H1 (cell line): Measurements from ENCODE around the gene LRRIQ4. TPM values are rescaled to one million over a fixed set of nuclear protein-coding genes. Genes with fewer than 3 reads are reported as not detected.

Source experiments
- CTCF ChIA-PET: fragments of 300-600 bp; sonication (Branson Sonifier 250); formaldehyde crosslinking; loops from one replicate; lab custom pipeline; 2021; ENCODE audit not compliant: partially characterized antibody; lab: Charles Lee
- POLR2A ChIA-PET: fragments of 300-600 bp; sonication (Branson Sonifier 250); formaldehyde crosslinking; loops from one replicate; lab custom pipeline; 2021; ENCODE audit warnings: inconsistent platforms; ENCODE audit not compliant: partially characterized antibody; lab: Charles Lee
- DNase-seq, 2 experiments: peaks; one replicate each; pipeline versions ENCODE4 v3.0.0 to v3.0.0-alpha.2; 2010 to 2022; ENCODE audit warnings: low spot score in 2 of 2, low read depth in 1 of 2, mixed read lengths in 1 of 2
- FAIRE-seq: peaks from 2 replicates; lab custom pipeline; 2011; peaks lifted over from hg19 to GRCh38; lab: Jason Lieb, UNC
- H2AFZ ChIP-seq: 2 replicates; pipeline ENCODE4 v1.8.1; 2012; ENCODE audit warnings: low read length, inconsistent platforms
- H2AK5ac ChIP-seq: 2 replicates; pipeline ENCODE4 v1.6.1; 2013; ENCODE audit warnings: low read depth, low read length
- H2BK120ac ChIP-seq: replicated peaks from 2 replicates; pipeline ENCODE3; 2013; ENCODE audit warnings: low read depth, low read length, inconsistent platforms
- H2BK12ac ChIP-seq: 2 replicates; pipeline ENCODE4 v1.6.1; 2013; ENCODE audit warnings: low read depth, low read length
- H2BK15ac ChIP-seq: 2 replicates; pipeline ENCODE4 v1.6.1; 2013; ENCODE audit warnings: low read length
- H2BK20ac ChIP-seq: 2 replicates; pipeline ENCODE4 v1.6.1; 2013; ENCODE audit warnings: low read length
- H2BK5ac ChIP-seq: 2 replicates; pipeline ENCODE4 v1.6.1; 2013; ENCODE audit warnings: low read depth, low read length
- H3K14ac ChIP-seq: 2 replicates; pipeline ENCODE4 v1.6.1; 2013; ENCODE audit warnings: inconsistent platforms; ENCODE audit not compliant: insufficient read length
- H3K18ac ChIP-seq: 2 replicates; pipeline ENCODE4 v1.6.1; 2013; ENCODE audit warnings: low read length; ENCODE audit errors: extremely low read depth
- H3K23ac ChIP-seq: 2 replicates; pipeline ENCODE4 v1.6.1; 2013; ENCODE audit warnings: inconsistent platforms; ENCODE audit not compliant: insufficient read length
- H3K23me2 ChIP-seq: 2 replicates; pipeline ENCODE4 v1.6.1; 2013; ENCODE audit warnings: low read depth, low read length
- H3K27ac ChIP-seq: 2 replicates; pipeline ENCODE4 v1.6.1; 2011; ENCODE audit warnings: low read depth, low read length, inconsistent platforms
- H3K27me3 ChIP-seq, 4 experiments: replicated peaks in 1 of 4; 1 replicate in 1 of 4; 2 replicates in 3 of 4; pipeline versions ENCODE4 v1.6.1 to v1.8.1; 2011 to 2013; ENCODE audit warnings: low read length in 3 of 4, mild to moderate bottlenecking in 3 of 4, inconsistent platforms in 2 of 4, mixed read lengths in 2 of 4, moderate library complexity in 1 of 4; ENCODE audit not compliant: control insufficient read depth in 3 of 4, insufficient read depth in 3 of 4; ENCODE audit errors: extremely low read depth in 1 of 4
- H3K36me3 ChIP-seq, 4 experiments: 2 replicates each; pipeline versions ENCODE4 v1.6.1 to v1.8.1; 2011 to 2013; ENCODE audit warnings: mild to moderate bottlenecking in 4 of 4, low read length in 3 of 4, moderate library complexity in 2 of 4, control low read depth in 1 of 4, inconsistent platforms in 1 of 4; ENCODE audit not compliant: insufficient read depth in 4 of 4, control insufficient read depth in 2 of 4
- H3K4ac ChIP-seq: replicated peaks from 2 replicates; pipeline ENCODE3; 2013; ENCODE audit warnings: low read length, low read depth, mixed read lengths, inconsistent platforms; ENCODE audit not compliant: insufficient read length
- H3K4me1 ChIP-seq, 4 experiments: replicated peaks in 1 of 4; 1 replicate in 1 of 4; 2 replicates in 3 of 4; pipeline versions ENCODE4 v1.6.1 to v1.8.1; 2011 to 2013; ENCODE audit warnings: low read length in 3 of 4, inconsistent platforms in 2 of 4, mixed read lengths in 1 of 4; ENCODE audit not compliant: insufficient read depth in 4 of 4, control insufficient read depth in 3 of 4
- H3K4me2 ChIP-seq, 2 experiments: 2 replicates each; pipeline versions ENCODE4 v1.6.1 to v1.8.1; 2011 to 2013; ENCODE audit warnings: low read depth in 2 of 2, low read length in 2 of 2, control low read depth in 1 of 2, inconsistent platforms in 1 of 2, mild to moderate bottlenecking in 1 of 2; ENCODE audit not compliant: insufficient read depth in 1 of 2
- H3K4me3 ChIP-seq, 4 experiments: fragments of 200-600, 300-600 bp in 1 of 4; sonication (generic), shearing (Covaris generic), sonication (Bioruptor Twin) in 1 of 4; 2 replicates each; pipeline versions ENCODE4 v1.5.1 to v1.8.1; 2011 to 2016; ENCODE audit warnings: low read length in 4 of 4, low read depth in 3 of 4, control low read depth in 2 of 4, inconsistent platforms in 2 of 4, mild to moderate bottlenecking in 2 of 4, mixed read lengths in 1 of 4, moderate library complexity in 1 of 4; ENCODE audit not compliant: insufficient read depth in 2 of 4; ENCODE audit errors: extremely low read depth in 1 of 4
- H3K56ac ChIP-seq: replicated peaks from 2 replicates; pipeline ENCODE3; 2013; ENCODE audit warnings: low read depth, mild to moderate bottlenecking, mixed read lengths, low read length, inconsistent platforms; ENCODE audit not compliant: insufficient read length
- H3K79me1 ChIP-seq: 2 replicates; pipeline ENCODE4 v1.6.1; 2013; ENCODE audit warnings: low read depth, low read length, control low read depth
- H3K79me2 ChIP-seq, 2 experiments: 2 replicates each; pipeline versions ENCODE4 v1.6.1 to v1.8.1; 2012 to 2013; ENCODE audit warnings: low read length in 2 of 2, mild to moderate bottlenecking in 2 of 2, inconsistent platforms in 1 of 2; ENCODE audit not compliant: insufficient read depth in 2 of 2, control insufficient read depth in 1 of 2
- H3K9ac ChIP-seq, 4 experiments: replicated peaks in 1 of 4; 1 replicate in 1 of 4; 2 replicates in 3 of 4; pipeline versions ENCODE4 v1.6.1 to v1.8.1; 2011 to 2013; ENCODE audit warnings: low read depth in 3 of 4, low read length in 3 of 4, control low read depth in 2 of 4, mild to moderate bottlenecking in 2 of 4, moderate library complexity in 2 of 4, inconsistent platforms in 1 of 4; ENCODE audit errors: extremely low read depth in 1 of 4
- H3K9me3 ChIP-seq, 2 experiments: 2 replicates each; pipeline versions ENCODE4 v1.6.1 to v1.8.1; 2012 to 2013; ENCODE audit warnings: mild to moderate bottlenecking in 2 of 2, moderate library complexity in 2 of 2, control low read depth in 1 of 2, inconsistent platforms in 1 of 2, low read depth in 1 of 2, low read length in 1 of 2, mixed read lengths in 1 of 2; ENCODE audit not compliant: insufficient read depth in 2 of 2
- H4K20me1 ChIP-seq, 2 experiments: replicated peaks in 1 of 2; 2 replicates each; pipeline versions ENCODE3 to v1.8.1; 2011 to 2013; ENCODE audit warnings: inconsistent platforms in 2 of 2, low read length in 2 of 2, mild to moderate bottlenecking in 1 of 2; ENCODE audit not compliant: insufficient read depth in 2 of 2, control insufficient read depth in 1 of 2
- H4K5ac ChIP-seq: 2 replicates; pipeline ENCODE4 v1.6.1; 2013; ENCODE audit warnings: low read length, low read depth, mixed read lengths, inconsistent platforms; ENCODE audit not compliant: insufficient read length
- H4K8ac ChIP-seq: 2 replicates; pipeline ENCODE4 v1.8.0; 2013; ENCODE audit warnings: mild to moderate bottlenecking, moderate library complexity, low read length, inconsistent platforms; ENCODE audit not compliant: insufficient read depth; ENCODE audit errors: extremely low read depth
- H4K91ac ChIP-seq: replicated peaks from 2 replicates; pipeline ENCODE3; 2013; ENCODE audit warnings: low read length, mixed read lengths, inconsistent platforms; ENCODE audit not compliant: insufficient read length
- CBX5 ChIP-seq: fragments of 300-800, 300-1000 bp; sonication (generic); IDR thresholded peaks from 2 replicates; pipeline ENCODE4 v1.7.1; 2016; ENCODE audit warnings: antibody characterized with exemption, low read length, low read depth
- CHD2 ChIP-seq: IDR thresholded peaks from 2 replicates; pipeline ENCODE4 v1.6.1; 2012; ENCODE audit warnings: low read length, improper control_type of control experiment
- EGR1 ChIP-seq: IDR thresholded peaks from 2 replicates; pipeline ENCODE4 v1.6.1; 2011; ENCODE audit warnings: low read depth, low read length, borderline replicate concordance
- EZH2 ChIP-seq: fragments of 200-600 bp; sonication (generic); IDR thresholded peaks from 2 replicates; pipeline ENCODE4 v1.7.1; 2012; ENCODE audit warnings: low read depth, mild to moderate bottlenecking, moderate library complexity, low read length, inconsistent platforms; ENCODE audit not compliant: severe bottlenecking
- FOSL1 ChIP-seq: IDR thresholded peaks from 2 replicates; pipeline ENCODE4 v1.6.1; 2011; ENCODE audit warnings: mild to moderate bottlenecking, low read depth, low read length, moderate library complexity; ENCODE audit not compliant: insufficient read depth
- GTF2F1 ChIP-seq: IDR thresholded peaks from 2 replicates; pipeline ENCODE4 v1.6.1; 2012; ENCODE audit warnings: low read depth, low read length, improper control_type of control experiment, borderline replicate concordance
- KDM5A ChIP-seq: fragments of 200-600 bp; IDR thresholded peaks from 2 replicates; pipeline ENCODE4 v1.7.1; 2012; ENCODE audit warnings: mild to moderate bottlenecking, low read length, inconsistent platforms, mixed read lengths
- PHF8 ChIP-seq: fragments of 200-600 bp; sonication (generic); conservative IDR thresholded peaks from 2 replicates; pipeline ENCODE4 v1.7.1; 2012; ENCODE audit warnings: low read depth, mild to moderate bottlenecking, inconsistent platforms, low read length, moderate library complexity
- RBBP5 ChIP-seq: IDR thresholded peaks from 2 replicates; pipeline ENCODE4 v1.7.1; 2012; ENCODE audit warnings: low read depth, mild to moderate bottlenecking, inconsistent platforms, low read length, moderate library complexity, borderline replicate concordance
- TAF7 ChIP-seq: optimal IDR thresholded peaks from 2 replicates; pipeline ENCODE3; 2011; ENCODE audit warnings: low read depth, mild to moderate bottlenecking, inconsistent platforms, low read length, moderate library complexity, borderline replicate concordance
- TBP ChIP-seq: IDR thresholded peaks from 2 replicates; pipeline ENCODE4 v1.6.1; 2011; ENCODE audit warnings: low read depth, low read length, improper control_type of control experiment
- WGBS, 2 experiments: shearing (Covaris generic) in 1 of 2; methylation state at CpG; one replicate each; pipeline versions ENCODE4 v1.1.6 to v1.1.7; 2013 to 2015; ENCODE audit warnings: low lambda C conversion rate in 2 of 2, mixed read lengths in 2 of 2, inconsistent platforms in 1 of 2, low coverage in 1 of 2, missing lambda C conversion rate in 1 of 2; ENCODE audit not compliant: insufficient replicate concordance in 2 of 2, insufficient coverage in 1 of 2, insufficient read length in 1 of 2; ENCODE audit errors: extremely low coverage in 1 of 2, missing lambda C conversion rate in 1 of 2; 5-methylcytosine and 5-hydroxymethylcytosine counted together
- polyA plus RNA-seq, 7 experiments: library from polyadenylated mRNA; depleted of rRNA in 3 of 7; stranded (reverse) in 5 of 7; unstranded in 2 of 7; fragments of >200 nt in 5 of 7; fragments of 200-250 nt in 2 of 7; gene quantifications; 1 replicate in 5 of 7; 2 replicates in 1 of 7; 4 replicates in 1 of 7; pipeline versions ENCODE4 v1.2.1 to v1.2.3, GENCODE V29; 2011 to 2013; ENCODE audit warnings: missing spikeins in 2 of 7, mixed read lengths in 2 of 7
- total RNA-seq: library from RNA; stranded (reverse); fragmentation: NEBNext Ultra II Directional; extraction: Animal tissue kit (Norgen Biotek cat#: 25700); gene quantifications from 2 replicates; pipeline ENCODE4 v1.2.1, GENCODE V29; 2021

The LRRIQ4 gene
- total and polyA plus RNA-seq, 2 of the 8 experiments (the other 6 are each of a cell fraction or from before 2014, with no cell fraction given): 0.08 TPM; not detected in 1

DNA sequence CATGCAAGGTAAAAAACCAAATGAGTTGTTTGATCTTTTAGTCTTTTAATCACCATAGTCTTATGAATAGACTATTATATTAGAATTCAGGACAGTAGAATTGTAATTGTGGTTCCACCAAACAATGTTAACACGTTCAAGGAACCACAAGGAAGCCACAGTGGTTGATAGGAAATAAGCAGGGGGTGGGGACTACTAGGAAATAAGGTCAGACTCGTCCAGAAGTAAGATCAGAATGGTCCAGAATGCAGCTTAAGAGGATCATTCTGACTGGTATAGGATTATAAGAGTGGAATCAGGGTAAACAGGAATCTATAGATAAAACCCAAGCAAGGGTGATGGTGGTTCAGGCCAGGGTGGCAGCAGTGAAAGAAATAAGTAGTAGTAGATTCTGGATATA lies 31.9 kb upstream of the LRRIQ4 start:
- Histone ChIP-seq H3K27me3 (no peaks in the 10 kb centered on the region), H4K91ac (no peak overlapping the region), H3K4me1 (peaks cover 0 to 3% (median 1%) of the 10 kb centered on the region in 4 experiments; a peak in 1 of 7 replicates), H3K9me3 (no peaks in the 10 kb centered on the region), H3K36me3 (peaks cover 5 to 83% (median 46%) of the 10 kb centered on the region in 4 experiments; a peak in 7 of 8 replicates), H2BK20ac (no peak overlapping the region), H2BK120ac (no peak overlapping the region), H3K18ac (no peak overlapping the region), H3K56ac (no peak overlapping the region), H3K4me3 (no peak overlapping the region), H3K14ac (no peak overlapping the region), H4K5ac (no peak overlapping the region), H3K27ac (no peak overlapping the region), H3K23ac (no peak overlapping the region), H3K79me1 (no peaks in the 10 kb centered on the region), H3K79me2 (peaks cover 0 to 29% of the 10 kb centered on the region in 2 experiments; a peak in 2 of 4 replicates), H3K4ac (no peak overlapping the region), H2AFZ (no peak overlapping the region), H2BK12ac (no peak overlapping the region), H3K4me2 (no peak overlapping the region), H2BK5ac (no peak overlapping the region), H4K20me1 (peaks cover 0 to 2% of the 10 kb centered on the region in 2 experiments), H3K23me2 (no peaks in the 10 kb centered on the region), H3K9ac (no peak overlapping the region), H4K8ac (no peak overlapping the region), H2BK15ac (no peak overlapping the region), H2AK5ac (no peak overlapping the region)
- FAIRE-seq (no peak), DNase-seq (no peak)
- TF ChIP-seq TAF7 (no peak), TBP (no peak), RBBP5 (no peak), EZH2 (no peak), PHF8 (no peak), CBX5 (no peak), KDM5A (no peak), CHD2 (no peak), FOSL1 (no peak), GTF2F1 (no peak), EGR1 (no peak)
- 84% methylated on average over 2 of the region's 2 CpGs; no CpG with 5 or more reads in 1 of the 2 experiments for WGBS, 2 experiments
- CTCF ChIA-PET: no interaction called here
- POLR2A ChIA-PET: interaction anchor here (1.3 to 1.4 kb wide), 2 partner anchors 15 to 17 kb away, joined by 4 read pairs; no protein-coding TSS in a partner anchor
